GM13977 (cell line): ENCODE data around the gene UBXN10.

Source experiments
- DNase-seq: peaks from one replicate; pipeline ENCODE4 v3.0.0; 2012; ENCODE audit warnings: low spot score
- CTCF ChIP-seq: IDR thresholded peaks from 2 replicates; pipeline ENCODE4 v1.5.1; 2012; ENCODE audit warnings: mild to moderate bottlenecking, control low read depth; ENCODE audit not compliant: insufficient read depth; ENCODE audit errors: extremely low read depth, missing control alignments
- in situ Hi-C: fragments of 300-500 bp; cut with MboI; formaldehyde crosslinking; loops from one replicate; pipeline ENCODE4 v1.12.0; 2022; ENCODE audit warnings: low sequenced_read_pairs, low pct_unique_long_range_greater_than_20kb, mixed read lengths, inconsistent platforms; ENCODE audit not compliant: unreplicated experiment

The UBXN10 gene

GRCh38 chr1:20182415-20182814 lies 3.5 kb upstream of the UBXN10 start:
- in situ Hi-C loops, result no loop called here
- no peak for TF ChIP-seq CTCF
- DNase-seq, result no peak

GRCh38 chr1:20183035-20183434 lies 2.9 kb upstream of the UBXN10 start:
- in situ Hi-C loops, result no loop called here
- TF ChIP-seq CTCF, result no peak
- DNase-seq, result no peak

- TF ChIP-seq CTCF, result no peak
- no peak for DNase-seq
Observed at GRCh38 chr1:20183616-20184271, 2.2 kb upstream of the UBXN10 start.

GRCh38 chr1:20184481-20184900 lies 1.4 kb upstream of the UBXN10 start:
- in situ Hi-C loops, result no loop called here
- TF ChIP-seq CTCF, result no peak
- DNase-seq, result no peak

More at GRCh38 chr1:20183616-20184271, 2.2 kb upstream of the UBXN10 start:
- in situ Hi-C loops, result no loop called here

GRCh38 chr1:20184997-20185833 lies 681 bp upstream of the UBXN10 start:
- peak; percentile 50 for DNase-seq
- in situ Hi-C loops, result no loop called here
- no peak for TF ChIP-seq CTCF

GRCh38 chr1:20187103-20187812 lies 1.4 kb downstream of the UBXN10 start:
- in situ Hi-C loops, result no loop called here
- DNase-seq, result no peak
- TF ChIP-seq CTCF, result no peak
